BJ (cell line): ENCODE measurements around the gene SLIT3. TPM values are rescaled to one million over a fixed set of nuclear protein-coding genes. Genes with fewer than 3 reads are reported as not detected.

Experiments used
- CTCF ChIA-PET: fragments of 350-600 bp; formaldehyde crosslinking; extraction: SDS; loops from one replicate; lab custom pipeline; 2021; ENCODE audit warnings: antibody characterized with exemption, inconsistent platforms; lab: Yijun Ruan, JAX
- POLR2A ChIA-PET: fragments of 300-600 bp; sonication (Branson Sonifier 250); formaldehyde crosslinking; extraction: SDS; loops from one replicate; lab custom pipeline; 2021; ENCODE audit warnings: antibody characterized with exemption; lab: Charles Lee
- DNase-seq: peaks from one replicate; pipeline ENCODE4 v3.0.0-alpha.2; 2011; ENCODE audit warnings: low read depth
- H3K27me3 ChIP-seq: 2 replicates; pipeline ENCODE4 v1.6.0; 2011; ENCODE audit warnings: low read length; ENCODE audit not compliant: control insufficient read depth, insufficient read depth
- H3K36me3 ChIP-seq: 2 replicates; pipeline ENCODE4 v1.5.1; 2011; ENCODE audit warnings: low read length; ENCODE audit not compliant: control insufficient read depth, insufficient read depth
- H3K4me3 ChIP-seq: 2 replicates; pipeline ENCODE4 v1.5.1; 2011; ENCODE audit warnings: low read depth, mild to moderate bottlenecking, control low read depth, low read length
- polyA plus RNA-seq: library from polyadenylated mRNA; depleted of rRNA; stranded (reverse); fragments of >200 nt; gene quantifications from 2 replicates; pipeline ENCODE4 v1.2.3, GENCODE V29; 2011
- TF ChIP-seq, protein P1 (sequence below): IDR thresholded peaks from 2 replicates; pipeline ENCODE4 v1.5.1; 2011; ENCODE audit warnings: low read depth, mild to moderate bottlenecking, control low read depth, inconsistent platforms, low read length, moderate library complexity; ENCODE audit not compliant: insufficient read depth

SLIT3 gene
- polyA plus RNA-seq, 1 experiment, result 26.8 TPM

DNA sequence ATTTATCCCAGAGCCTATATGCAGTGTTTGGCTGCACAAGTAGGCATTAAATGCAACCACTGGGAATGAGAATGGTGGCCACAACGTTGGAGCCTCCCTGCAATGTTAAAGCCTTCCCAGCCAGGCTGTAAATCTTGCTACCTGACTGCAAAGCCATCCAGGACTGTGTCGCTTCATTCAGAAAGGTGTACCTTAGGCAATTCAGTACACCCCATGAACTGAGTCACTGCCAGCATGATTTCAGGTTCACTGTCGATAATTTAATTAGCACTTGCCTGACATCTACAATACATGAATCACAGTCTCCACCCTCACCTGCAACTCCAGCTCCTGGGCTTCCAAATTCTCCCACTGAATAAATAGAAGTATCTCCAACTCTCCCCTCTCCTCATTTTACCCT lies 108.4 kb downstream of the SLIT3 start:
- no peak overlapping the region for H3K4me3 ChIP-seq
- no peaks in the 10 kb centered on the region; the same call in 1 of the 2 replicates for H3K27me3 ChIP-seq
- TF ChIP-seq, protein P1, sequence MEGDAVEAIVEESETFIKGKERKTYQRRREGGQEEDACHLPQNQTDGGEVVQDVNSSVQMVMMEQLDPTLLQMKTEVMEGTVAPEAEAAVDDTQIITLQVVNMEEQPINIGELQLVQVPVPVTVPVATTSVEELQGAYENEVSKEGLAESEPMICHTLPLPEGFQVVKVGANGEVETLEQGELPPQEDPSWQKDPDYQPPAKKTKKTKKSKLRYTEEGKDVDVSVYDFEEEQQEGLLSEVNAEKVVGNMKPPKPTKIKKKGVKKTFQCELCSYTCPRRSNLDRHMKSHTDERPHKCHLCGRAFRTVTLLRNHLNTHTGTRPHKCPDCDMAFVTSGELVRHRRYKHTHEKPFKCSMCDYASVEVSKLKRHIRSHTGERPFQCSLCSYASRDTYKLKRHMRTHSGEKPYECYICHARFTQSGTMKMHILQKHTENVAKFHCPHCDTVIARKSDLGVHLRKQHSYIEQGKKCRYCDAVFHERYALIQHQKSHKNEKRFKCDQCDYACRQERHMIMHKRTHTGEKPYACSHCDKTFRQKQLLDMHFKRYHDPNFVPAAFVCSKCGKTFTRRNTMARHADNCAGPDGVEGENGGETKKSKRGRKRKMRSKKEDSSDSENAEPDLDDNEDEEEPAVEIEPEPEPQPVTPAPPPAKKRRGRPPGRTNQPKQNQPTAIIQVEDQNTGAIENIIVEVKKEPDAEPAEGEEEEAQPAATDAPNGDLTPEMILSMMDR, result no peak
- no peak for DNase-seq
- peaks cover 2% of the 10 kb centered on the region; the same call in 1 of the 2 replicates for H3K36me3 ChIP-seq
- ChIA-PET POLR2A (no interaction called here), CTCF (no interaction called here)

DNA sequence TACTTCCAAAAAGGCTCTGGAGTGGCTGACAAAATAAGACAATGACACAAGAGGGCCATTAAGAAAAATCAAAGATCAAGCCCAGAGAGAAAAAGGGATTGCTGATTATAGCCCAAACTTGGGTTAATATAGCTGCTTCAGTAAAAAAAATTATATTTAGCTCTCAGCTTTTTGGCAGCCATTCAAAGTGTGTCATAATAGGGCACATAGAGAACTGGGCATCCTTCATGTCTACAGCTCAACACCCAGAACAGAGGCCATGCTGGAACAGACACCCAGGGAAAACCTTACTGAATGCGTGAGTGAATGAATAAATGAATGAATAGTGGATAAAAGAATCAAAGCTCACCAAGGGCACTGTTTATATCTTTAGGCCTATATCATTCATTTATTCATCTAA lies 110.1 kb downstream of the SLIT3 start:
- CTCF ChIA-PET, result interaction anchor here (0.6 kb wide), 1 partner anchor 493 kb away, joined by 5 read pairs; no protein-coding TSS in a partner anchor
- no peaks in the 10 kb centered on the region; the same call in 1 of the 2 replicates for H3K27me3 ChIP-seq

DNA sequence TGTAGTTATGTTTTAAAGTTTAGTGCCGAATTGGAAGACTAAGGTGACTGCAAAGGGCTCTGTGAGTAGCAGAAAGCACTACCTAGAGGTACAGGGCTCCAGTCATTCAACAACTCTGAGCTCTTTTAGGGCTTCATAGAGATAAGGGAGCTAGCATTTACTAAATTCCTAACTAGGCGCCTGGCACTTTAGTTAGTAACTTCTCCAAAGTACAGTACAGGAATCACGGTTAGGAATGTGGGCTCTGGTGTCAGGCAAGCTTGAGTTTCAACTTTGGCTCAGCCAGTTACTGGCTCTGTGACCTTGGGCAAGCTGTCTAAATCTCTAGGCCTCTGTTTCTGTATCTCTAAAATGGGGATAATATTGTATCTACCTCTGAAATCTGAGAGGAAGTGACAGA lies 115.3 kb downstream of the SLIT3 start:
- CTCF ChIA-PET, result interaction anchor here (1.4 to 1.9 kb wide), 3 partner anchors 9 to 113 kb away, joined by 3 to 5 read pairs (median 4); no protein-coding TSS in a partner anchor
- Histone ChIP-seq H3K27me3 (no peaks in the 10 kb centered on the region), H3K4me3 (no peak overlapping the region), H3K36me3 (no peaks in the 10 kb centered on the region)
- POLR2A ChIA-PET, result interaction anchor here (0.5 to 0.6 kb wide), 2 partner anchors 223 to 1388 kb away, joined by 3 to 4 read pairs; no protein-coding TSS in a partner anchor
- TF ChIP-seq, protein P1, result no peak
- no peak for DNase-seq

More for the DNA sequence above, 110.1 kb downstream of the SLIT3 start:
- no peak for DNase-seq
- no peak overlapping the region for H3K4me3 ChIP-seq
- H3K36me3 ChIP-seq, result peaks cover 2% of the 10 kb centered on the region; the same call in 1 of the 2 replicates
- TF ChIP-seq, protein P1, result no peak
- POLR2A ChIA-PET, result no interaction called here

DNA sequence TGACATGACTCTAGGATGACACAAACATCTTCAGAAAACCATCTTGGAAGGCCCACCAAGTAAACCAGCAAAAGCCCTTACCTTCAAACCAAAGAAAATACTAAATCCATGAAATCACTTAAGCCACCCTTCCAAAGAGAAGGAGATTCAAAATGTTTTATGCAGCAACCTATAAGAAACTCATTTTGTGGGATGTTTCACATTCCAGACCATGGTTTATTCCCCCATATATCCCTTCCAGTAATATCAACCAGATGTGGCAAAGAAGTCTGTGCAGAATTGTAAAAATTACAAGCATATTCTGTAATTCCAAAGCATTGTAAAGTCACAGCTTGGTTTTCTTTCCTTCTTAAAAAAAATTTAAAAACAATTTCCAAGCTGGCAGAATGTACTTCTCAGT lies 117.4 kb downstream of the SLIT3 start:
- ChIA-PET CTCF (interaction anchor here (0.9 kb wide), 1 partner anchor 197 kb away, joined by 3 read pairs; no protein-coding TSS in a partner anchor), POLR2A (interaction anchor here (0.6 to 0.7 kb wide), 2 partner anchors 166 to 365 kb away, joined by 3 to 4 read pairs; no protein-coding TSS in a partner anchor)
- TF ChIP-seq, protein P1, result no peak
- Histone ChIP-seq H3K27me3 (no peaks in the 10 kb centered on the region), H3K4me3 (no peak overlapping the region), H3K36me3 (no peaks in the 10 kb centered on the region)
- peak; percentile 84 for DNase-seq

DNA sequence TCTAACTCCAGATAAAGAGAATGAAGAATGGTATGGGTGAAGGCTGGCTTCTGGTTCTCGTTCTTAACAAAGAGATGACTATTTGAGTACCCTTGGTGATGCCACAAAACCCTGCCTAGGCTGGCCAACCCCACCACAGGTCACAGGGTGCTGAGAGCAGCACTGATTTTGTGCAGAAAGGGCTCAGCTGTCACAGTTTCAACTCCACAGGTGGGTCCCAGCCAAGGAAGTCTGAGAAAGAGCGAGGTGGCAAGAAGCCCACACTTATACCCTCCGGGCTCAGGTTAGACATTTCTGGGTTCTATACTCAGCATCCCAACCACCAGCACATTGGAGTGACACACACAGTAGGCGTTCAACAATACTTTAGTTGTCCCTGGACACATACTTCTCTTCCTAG lies 118.1 kb downstream of the SLIT3 start:
- POLR2A ChIA-PET, result no interaction called here
- Histone ChIP-seq H3K4me3 (no peak overlapping the region), H3K36me3 (no peaks in the 10 kb centered on the region), H3K27me3 (no peaks in the 10 kb centered on the region)
- no peak for DNase-seq
- CTCF ChIA-PET, result no interaction called here
- TF ChIP-seq, protein P1, result no peak
